Measurements from ENCODE around the gene ZDHHC20.
"Not testable (repeated sequence)": the region's sequence is repeated elsewhere in the genome, so short reads cannot be mapped to it uniquely, and the experiment has no call there.

Gene ZDHHC20

GRCh38 chr13:21435231-21435630, 23.9 kb downstream of the ZDHHC20 start:
- no peak for DNase-seq (ENCODE audit: low spot score)

GRCh38 chr13:21434588-21434987, 24.5 kb downstream of the ZDHHC20 start:
- no peak for DNase-seq (ENCODE audit: low spot score)

- no peak for DNase-seq (ENCODE audit: low spot score)
Observed at GRCh38 chr13:21429211-21429610, 29.9 kb downstream of the ZDHHC20 start.

- no peak for DNase-seq (ENCODE audit: low spot score)
Observed at GRCh38 chr13:21427741-21428140, 31.4 kb downstream of the ZDHHC20 start.

GRCh38 chr13:21426238-21426637, 32.9 kb downstream of the ZDHHC20 start:
- no peak for DNase-seq (ENCODE audit: low spot score)

- no peak for DNase-seq (ENCODE audit: low spot score)
Observed at GRCh38 chr13:21420706-21421105, 38.4 kb downstream of the ZDHHC20 start.

GRCh38 chr13:21413013-21413412, 46.1 kb downstream of the ZDHHC20 start:
- no peak for DNase-seq (ENCODE audit: low spot score)

- not testable (repeated sequence) for DNase-seq (ENCODE audit: low spot score)
Observed at GRCh38 chr13:21410453-21410852, 48.6 kb downstream of the ZDHHC20 start.

- DNase-seq (ENCODE audit: low spot score), result no peak
Observed at GRCh38 chr13:21405309-21405708, 53.8 kb downstream of the ZDHHC20 start.

- DNase-seq (ENCODE audit: low spot score), result no peak
Observed at GRCh38 chr13:21402586-21403307, 56.4 kb downstream of the ZDHHC20 start.

- peak; percentile 5 for DNase-seq (ENCODE audit: low spot score)
Observed at GRCh38 chr13:21399741-21400140, 59.4 kb downstream of the ZDHHC20 start.

GRCh38 chr13:21395953-21396352, 63.1 kb downstream of the ZDHHC20 start:
- peak; percentile 28 for DNase-seq (ENCODE audit: low spot score)

GRCh38 chr13:21389124-21389523, 70.0 kb downstream of the ZDHHC20 start:
- DNase-seq (ENCODE audit: low spot score), result no peak

- DNase-seq (ENCODE audit: low spot score), result no peak
Observed at GRCh38 chr13:21385710-21386109, 73.4 kb downstream of the ZDHHC20 start.

- DNase-seq (ENCODE audit: low spot score), result no peak
Observed at GRCh38 chr13:21383090-21383489, 76.0 kb downstream of the ZDHHC20 start.

- DNase-seq (ENCODE audit: low spot score), result not testable (repeated sequence)
Observed at GRCh38 chr13:21376998-21377985, 81.8 kb downstream of the ZDHHC20 start.

GRCh38 chr13:21372530-21372929, 86.6 kb downstream of the ZDHHC20 start:
- DNase-seq (ENCODE audit: low spot score), result no peak

- DNase-seq (ENCODE audit: low spot score), result no peak
Observed at GRCh38 chr13:21371011-21371410, 88.1 kb downstream of the ZDHHC20 start.

- no peak for DNase-seq (ENCODE audit: low spot score)
Observed at GRCh38 chr13:21365574-21365973, 93.5 kb downstream of the ZDHHC20 start.

GRCh38 chr13:21364916-21365315, 94.2 kb downstream of the ZDHHC20 start:
- DNase-seq (ENCODE audit: low spot score), result no peak

GRCh38 chr13:21364357-21364756, 94.7 kb downstream of the ZDHHC20 start:
- DNase-seq (ENCODE audit: low spot score), result no peak

- DNase-seq (ENCODE audit: low spot score), result no peak
Observed at GRCh38 chr13:21362741-21363140, 96.4 kb downstream of the ZDHHC20 start.

- DNase-seq (ENCODE audit: low spot score), result no peak
Observed at GRCh38 chr13:21361706-21362105, 97.4 kb downstream of the ZDHHC20 start.

Data from CD4-positive, alpha-beta T cell treated with Interleukin-6 at 100 ng/mL for 8 hours (primary cell).